Activated CD4-positive, alpha-beta T cell treated with anti-CD3 and anti-CD28 coated beads, Interleukin-2, amount 10 ng/mL, durations not matched to agents 24 days and 14 days (primary cell): ENCODE results near the gene ZNF276. TPM values are rescaled to one million over a fixed set of nuclear protein-coding genes. Genes with fewer than 3 reads are reported as not detected.

Experiments
- DNase-seq: peaks from one replicate; pipeline ENCODE4 v3.0.0; 2022
- H3K27ac Mint-ChIP-seq: one replicate; pipeline ENCODE4 v1.8.0; 2022; ENCODE audit warnings: mild to moderate bottlenecking, mixed read lengths
- H3K27me3 Mint-ChIP-seq: one replicate; pipeline ENCODE4 v1.8.0; 2022; ENCODE audit warnings: mixed read lengths
- H3K36me3 Mint-ChIP-seq: one replicate; pipeline ENCODE4 v1.8.0; 2022; ENCODE audit warnings: low read depth, mild to moderate bottlenecking, mixed read lengths
- H3K4me1 Mint-ChIP-seq: one replicate; pipeline ENCODE4 v1.8.0; 2021; ENCODE audit warnings: mixed read lengths
- H3K4me3 Mint-ChIP-seq: one replicate; pipeline ENCODE4 v1.8.0; 2022; ENCODE audit warnings: mild to moderate bottlenecking, moderate library complexity, mixed read lengths
- H3K9me3 Mint-ChIP-seq: one replicate; pipeline ENCODE4 v1.8.0; 2021; ENCODE audit warnings: mixed read lengths
- intact Hi-C: fragments of 100-400 bp; cut with micrococcal nuclease; formaldehyde crosslinking; loops from one replicate; pipeline ENCODE4 v1.15.1; 2023
- total RNA-seq: library from RNA; stranded (reverse); gene quantifications from 2 replicates; pipeline ENCODE4 v1.2.3, GENCODE V29; 2022

ZNF276 gene
- total RNA-seq, 1 donor from 2014 or later = 32.9 TPM

GRCh38 chr16:89711601-89712273 is 9.6 kb upstream of the ZNF276 start:
- peak; percentile 93 for DNase-seq
- Mint-ChIP-seq H3K4me1 (peaks cover 4% of the 10 kb centered on the region), H3K27ac (peak overlapping the region; percentile 85), H3K4me3 (peak overlapping the region; percentile 85), H3K9me3 (no peaks in the 10 kb centered on the region), H3K36me3 (peaks cover 12% of the 10 kb centered on the region), H3K27me3 (no peaks in the 10 kb centered on the region)
- intact Hi-C loops = loop anchor here (1.0 kb wide), 2 partner anchors 9 to 10 kb away; partner anchors contain the start of gene ZNF276

GRCh38 chr16:89712274-89712781 is 9.0 kb upstream of the ZNF276 start:
- intact Hi-C loops = no loop called here
- peak overlapping the region; percentile 85 for H3K27ac Mint-ChIP-seq
- peaks cover 4% of the 10 kb centered on the region for H3K4me1 Mint-ChIP-seq
- no peak for DNase-seq
- peaks cover 15% of the 10 kb centered on the region for H3K36me3 Mint-ChIP-seq
- H3K9me3 Mint-ChIP-seq = no peaks in the 10 kb centered on the region
- peak overlapping the region; percentile 85 for H3K4me3 Mint-ChIP-seq
- no peaks in the 10 kb centered on the region for H3K27me3 Mint-ChIP-seq

- peaks cover 22% of the 10 kb centered on the region for H3K4me1 Mint-ChIP-seq
These were observed 4.8 kb upstream of the ZNF276 start for GRCh38 chr16:89716493-89716892.

GRCh38 chr16:89716916-89717687 is 4.2 kb upstream of the ZNF276 start:
- H3K27me3 Mint-ChIP-seq = no peaks in the 10 kb centered on the region
- H3K4me1 Mint-ChIP-seq = peaks cover 22% of the 10 kb centered on the region
- H3K27ac Mint-ChIP-seq = peak overlapping the region; percentile 25
- H3K9me3 Mint-ChIP-seq = no peaks in the 10 kb centered on the region
- intact Hi-C loops = no loop called here
- DNase-seq = no peak
- H3K4me3 Mint-ChIP-seq = no peak overlapping the region
- peaks cover 26% of the 10 kb centered on the region for H3K36me3 Mint-ChIP-seq

More at GRCh38 chr16:89716493-89716892, 4.8 kb upstream of the ZNF276 start:
- Mint-ChIP-seq H3K36me3 (peaks cover 26% of the 10 kb centered on the region), H3K27me3 (no peaks in the 10 kb centered on the region), H3K27ac (no peak overlapping the region), H3K9me3 (no peaks in the 10 kb centered on the region), H3K4me3 (no peak overlapping the region)
- intact Hi-C loops = no loop called here
- DNase-seq = no peak

- no peaks in the 10 kb centered on the region for H3K9me3 Mint-ChIP-seq
- no peak overlapping the region for H3K27ac Mint-ChIP-seq
- H3K4me1 Mint-ChIP-seq = peaks cover 28% of the 10 kb centered on the region
- peaks cover 32% of the 10 kb centered on the region for H3K36me3 Mint-ChIP-seq
- intact Hi-C loops = no loop called here
- DNase-seq = no peak
- no peaks in the 10 kb centered on the region for H3K27me3 Mint-ChIP-seq
- no peak overlapping the region for H3K4me3 Mint-ChIP-seq
These were observed 3.4 kb upstream of the ZNF276 start for GRCh38 chr16:89717688-89718505.

- Mint-ChIP-seq H3K36me3 (peaks cover 37% of the 10 kb centered on the region), H3K4me3 (peak overlapping the region; percentile 81), H3K27me3 (no peaks in the 10 kb centered on the region), H3K9me3 (no peaks in the 10 kb centered on the region), H3K4me1 (peaks cover 37% of the 10 kb centered on the region), H3K27ac (peak overlapping the region; percentile 87)
- DNase-seq = no peak
- intact Hi-C loops = loop anchor here (5.0 kb wide), 3 partner anchors 97 to 473 kb away; partner anchors contain the start of genes FANCA and TUBB3
These were observed 855 bp upstream of the ZNF276 start for GRCh38 chr16:89720551-89720812.

GRCh38 chr16:89721546-89722391 is 432 bp downstream of the ZNF276 start:
- Mint-ChIP-seq H3K36me3 (peaks cover 35% of the 10 kb centered on the region), H3K4me3 (peak overlapping the region; percentile 90), H3K27me3 (no peaks in the 10 kb centered on the region), H3K4me1 (peaks cover 37% of the 10 kb centered on the region), H3K9me3 (no peaks in the 10 kb centered on the region), H3K27ac (peak overlapping the region; percentile 92)
- DNase-seq = peak; percentile 95
- intact Hi-C loops = loop anchor here (1.0 to 5.0 kb wide), 7 partner anchors 10 to 474 kb away; partner anchors contain the start of genes FANCA and TUBB3

- H3K4me1 Mint-ChIP-seq = peaks cover 41% of the 10 kb centered on the region
These were observed 1.3 kb downstream of the ZNF276 start for GRCh38 chr16:89722392-89723278.

GRCh38 chr16:89723279-89724250 is 2.2 kb downstream of the ZNF276 start:
- Mint-ChIP-seq H3K27ac (peak overlapping the region; percentile 92), H3K36me3 (peaks cover 32% of the 10 kb centered on the region), H3K4me3 (peak overlapping the region; percentile 90), H3K9me3 (no peaks in the 10 kb centered on the region), H3K4me1 (peaks cover 38% of the 10 kb centered on the region), H3K27me3 (no peaks in the 10 kb centered on the region)
- intact Hi-C loops = loop anchor here (2.0 to 5.0 kb wide), 4 partner anchors 94 to 476 kb away; partner anchors contain the start of genes FANCA and TUBB3
- peak; percentile 95 for DNase-seq

More at GRCh38 chr16:89722392-89723278, 1.3 kb downstream of the ZNF276 start:
- Mint-ChIP-seq H3K9me3 (no peaks in the 10 kb centered on the region), H3K27me3 (no peaks in the 10 kb centered on the region), H3K4me3 (peak overlapping the region; percentile 90), H3K27ac (peak overlapping the region; percentile 92), H3K36me3 (peaks cover 37% of the 10 kb centered on the region)
- DNase-seq = peak; percentile 93
- intact Hi-C loops = loop anchor here (2.0 to 5.0 kb wide), 4 partner anchors 95 to 475 kb away; partner anchors contain the start of genes FANCA and TUBB3

- Mint-ChIP-seq H3K27ac (no peak overlapping the region), H3K4me3 (peak overlapping the region; percentile 1), H3K36me3 (peaks cover 56% of the 10 kb centered on the region), H3K27me3 (no peaks in the 10 kb centered on the region), H3K4me1 (peaks cover 28% of the 10 kb centered on the region), H3K9me3 (no peaks in the 10 kb centered on the region)
- intact Hi-C loops = no loop called here
- DNase-seq = no peak
These were observed 6.2 kb downstream of the ZNF276 start for GRCh38 chr16:89727406-89728120.

GRCh38 chr16:89729293-89729692 is 8.0 kb downstream of the ZNF276 start:
- intact Hi-C loops = no loop called here
- Mint-ChIP-seq H3K27ac (no peak overlapping the region), H3K36me3 (peaks cover 57% of the 10 kb centered on the region), H3K4me1 (peaks cover 14% of the 10 kb centered on the region), H3K27me3 (no peaks in the 10 kb centered on the region), H3K9me3 (no peaks in the 10 kb centered on the region), H3K4me3 (no peak overlapping the region)
- DNase-seq = no peak
